Endothelial cell of umbilical vein (primary cell): ENCODE data around the gene MYH15. TPM values are rescaled to one million over a fixed set of nuclear protein-coding genes. Genes with fewer than 3 reads are reported as not detected.

Experiments
- BruUV-seq: library from RNA; stranded (reverse); fragments of 400-500 nt; replicated peaks from 2 replicates; lab custom pipeline; 2021; lab: Mats Ljungman, UMichigan
- CTCF ChIA-PET: fragments of 300-600, 350-600 bp; sonication (Branson Sonifier 250); formaldehyde crosslinking; loops from one replicate; lab custom pipeline; 2021; ENCODE audit warnings: antibody characterized with exemption, inconsistent platforms; lab: Charles Lee
- POLR2A ChIA-PET: fragments of 300-600, 350-600 bp; sonication (Branson Sonifier 250); formaldehyde crosslinking; loops from one replicate; lab custom pipeline; 2021; ENCODE audit warnings: antibody characterized with exemption, inconsistent platforms; lab: Charles Lee
- DNase-seq: peaks from one replicate; pipeline ENCODE4 v3.0.0-alpha.2; 2011; ENCODE audit warnings: low read depth, low spot score
- FAIRE-seq: peaks from 2 replicates; lab custom pipeline; 2011; peaks lifted over from hg19 to GRCh38; lab: Jason Lieb, UNC
- H2AFZ ChIP-seq: 2 replicates; pipeline ENCODE4 v1.6.0; 2012; ENCODE audit warnings: low read depth, low read length, control low read depth, inconsistent platforms
- H3K27ac ChIP-seq: 2 replicates; pipeline ENCODE4 v1.5.1; 2011; ENCODE audit warnings: low read depth, mild to moderate bottlenecking, control low read depth, low read length, moderate library complexity; ENCODE audit not compliant: insufficient read depth
- H3K27me3 ChIP-seq, 2 experiments: 2 replicates each; pipeline versions ENCODE4 v1.6.0 to v1.6.1; 2011; ENCODE audit warnings: low read length in 2 of 2, mixed read lengths in 1 of 2; ENCODE audit not compliant: control insufficient read depth in 2 of 2, insufficient read depth in 2 of 2
- H3K36me3 ChIP-seq, 2 experiments: 2 replicates in 1 of 2; 3 replicates in 1 of 2; pipeline ENCODE4 v1.5.1; 2011; ENCODE audit warnings: low read length in 2 of 2, mild to moderate bottlenecking in 1 of 2, moderate library complexity in 1 of 2; ENCODE audit not compliant: control insufficient read depth in 2 of 2, insufficient read depth in 2 of 2; ENCODE audit errors: extremely low read depth in 1 of 2
- H3K4me1 ChIP-seq: 3 replicates; pipeline ENCODE4 v1.5.1; 2011; ENCODE audit warnings: mild to moderate bottlenecking, low read length; ENCODE audit not compliant: control insufficient read depth, insufficient read depth; ENCODE audit errors: extremely low read depth
- H3K4me2 ChIP-seq: 2 replicates; pipeline ENCODE4 v1.6.1; 2011; ENCODE audit warnings: low read length, control low read depth, mixed read lengths; ENCODE audit not compliant: insufficient read depth
- H3K4me3 ChIP-seq, 3 experiments: fragments of 200-600 bp in 1 of 3; sonication (generic), shearing (Covaris generic) in 1 of 3; replicated peaks in 1 of 3; 2 replicates each; pipeline ENCODE4 v1.5.1; 2011 to 2016; ENCODE audit warnings: control low read depth in 3 of 3, low read length in 3 of 3, mild to moderate bottlenecking in 2 of 3, inconsistent platforms in 1 of 3, low read depth in 1 of 3, moderate library complexity in 1 of 3; ENCODE audit not compliant: insufficient read depth in 1 of 3
- H3K79me2 ChIP-seq: 2 replicates; pipeline ENCODE4 v1.6.0; 2012; ENCODE audit warnings: low read length, inconsistent platforms; ENCODE audit not compliant: control insufficient read depth, insufficient read depth
- H3K9ac ChIP-seq: replicated peaks from 2 replicates; pipeline ENCODE3; 2011; ENCODE audit warnings: low read length, control low read depth; ENCODE audit not compliant: insufficient read depth; ENCODE audit errors: extremely low read depth
- H3K9me1 ChIP-seq: replicated peaks from 3 replicates; pipeline ENCODE4 v1.6.0; 2011; ENCODE audit warnings: mild to moderate bottlenecking, low read length; ENCODE audit not compliant: control insufficient read depth, insufficient read depth; ENCODE audit errors: extremely low read depth
- H3K9me3 ChIP-seq: replicated peaks from 2 replicates; pipeline ENCODE4 v1.5.1; 2012; ENCODE audit warnings: low read length, inconsistent platforms; ENCODE audit not compliant: control insufficient read depth, insufficient read depth
- H4K20me1 ChIP-seq: replicated peaks from 2 replicates; pipeline ENCODE3; 2011; ENCODE audit warnings: mild to moderate bottlenecking, low read length; ENCODE audit not compliant: control insufficient read depth, insufficient read depth; ENCODE audit errors: extremely low read depth
- CTCF ChIP-seq, 2 donors: IDR thresholded peaks; 1 replicate in 1 of 2; 2 replicates in 1 of 2; pipeline ENCODE4 v1.5.1; 2011; ENCODE audit warnings: low read length in 2 of 2, mild to moderate bottlenecking in 2 of 2, moderate library complexity in 2 of 2, control low read depth in 1 of 2, inconsistent platforms in 1 of 2, low read depth in 1 of 2; ENCODE audit not compliant: insufficient read depth in 1 of 2; ENCODE audit errors: extremely low read depth in 1 of 2
- EZH2 ChIP-seq: IDR thresholded peaks from 2 replicates; pipeline ENCODE4 v1.6.1; 2012; ENCODE audit warnings: borderline replicate concordance, low read depth, mild to moderate bottlenecking, moderate library complexity, low read length, inconsistent platforms; ENCODE audit not compliant: severe bottlenecking
- FOS ChIP-seq: IDR thresholded peaks from 2 replicates; pipeline ENCODE4 v1.6.1; 2011; ENCODE audit warnings: mild to moderate bottlenecking, low read length, moderate library complexity, borderline replicate concordance; ENCODE audit not compliant: insufficient read depth
- GATA2 ChIP-seq: IDR thresholded peaks from 2 replicates; pipeline ENCODE4 v1.7.0; 2011; ENCODE audit warnings: low read depth, mild to moderate bottlenecking, moderate library complexity, mixed read lengths, low read length; ENCODE audit not compliant: insufficient read length, insufficient read depth
- JUN ChIP-seq: IDR thresholded peaks from 2 replicates; pipeline ENCODE4 v1.6.1; 2011; ENCODE audit warnings: borderline replicate concordance, low read depth; ENCODE audit not compliant: insufficient read length, insufficient read depth
- MAX ChIP-seq: IDR thresholded peaks from 2 replicates; pipeline ENCODE4 v1.6.1; 2011; ENCODE audit not compliant: insufficient read depth, insufficient read length
- MYC ChIP-seq: IDR thresholded peaks from one replicate; pipeline ENCODE4 v1.6.1; 2011; ENCODE audit warnings: mild to moderate bottlenecking, low read depth, low read length
- POLR2A ChIP-seq: IDR thresholded peaks from 2 replicates; pipeline ENCODE4 v1.6.1; 2012; ENCODE audit warnings: low read depth, mild to moderate bottlenecking, control low read depth, low read length
- POLR2AphosphoS5 ChIP-seq: IDR thresholded peaks from 2 replicates; pipeline ENCODE4 v1.6.1; 2012; ENCODE audit warnings: low read depth, mild to moderate bottlenecking, control low read depth, low read length, moderate library complexity; ENCODE audit not compliant: insufficient read depth
- dilution Hi-C: fragments of 300-500 bp; cut with MboI; formaldehyde crosslinking; loops from one replicate; pipeline ENCODE4 v1.15.0; 2019; ENCODE audit warnings: low sequenced_read_pairs; ENCODE audit not compliant: extremely low pct_ligation_motif_present
- intact Hi-C: fragments of 100-400 bp; cut with micrococcal nuclease; formaldehyde crosslinking; loops from one replicate; pipeline ENCODE4 v1.10.0; 2022
- polyA plus RNA-seq, 4 experiments: library from polyadenylated mRNA; depleted of rRNA in 3 of 4; stranded (reverse) in 3 of 4; unstranded in 1 of 4; fragments of >200 nt; gene quantifications; 2 replicates each; pipeline versions ENCODE4 v1.2.1 to v1.2.3, GENCODE V29; 2011 to 2012; ENCODE audit warnings: missing spikeins in 1 of 4
- total RNA-seq: library from RNA; stranded (reverse); gene quantifications from 2 replicates; pipeline ENCODE4 v1.2.3, GENCODE V29; 2021

Gene MYH15
- total and polyA plus RNA-seq, 2 donors (not counting 3 experiments of a cell fraction or from before 2014, with no cell fraction given): 0.27 TPM; not detected in 1

- Histone ChIP-seq H3K4me2 (no peak overlapping the region), H2AFZ (no peak overlapping the region), H3K4me3 (no peak overlapping the region), H4K20me1 (no peaks in the 10 kb centered on the region), H3K9me1 (no peaks in the 10 kb centered on the region), H3K27ac (no peak overlapping the region), H3K4me1 (no peaks in the 10 kb centered on the region), H3K27me3 (peaks cover 0 to 7% of the 10 kb centered on the region in 2 experiments), H3K79me2 (no peaks in the 10 kb centered on the region), H3K9ac (no peak overlapping the region), H3K9me3 (no peaks in the 10 kb centered on the region), H3K36me3 (no peaks in the 10 kb centered on the region)
- no peak for TF ChIP-seq FOS
- no peak for TF ChIP-seq MYC
- TF ChIP-seq CTCF (IDR thresholded peaks at IDR 0.05; ENCODE audit: extremely low read depth in 1 of 2, insufficient read depth in 1 of 2, low read depth in 1 of 2, low read length in 2 of 2): no peak
- TF ChIP-seq EZH2: no peak
- TF ChIP-seq MAX: no peak
- no peak for TF ChIP-seq JUN
- no peak for TF ChIP-seq POLR2AphosphoS5
- no peak for TF ChIP-seq GATA2
- no peak for TF ChIP-seq POLR2A
- intact Hi-C loops: no loop called here
- no peak for FAIRE-seq
- dilution Hi-C loops: no loop called here
- no TSS peak for BruUV-seq
- DNase-seq: no peak
- ChIA-PET CTCF (interaction anchor here (0.7 kb wide), 1 partner anchor 26 kb away, joined by 3 read pairs; no protein-coding TSS in a partner anchor), POLR2A (no interaction called here)
These were observed 3.6 kb upstream of the MYH15 start for GRCh38 chr3:108513961-108514360.
